GM21423 (cell line): ENCODE measurements around the gene KDELR3.

Source experiments
- ATAC-seq: cut with Tn5 transposase; IDR thresholded peaks from one replicate; pipeline ENCODE4 v1.9.1; 2021; ENCODE audit warnings: mild to moderate bottlenecking, moderate library complexity; ENCODE audit not compliant: unreplicated experiment

KDELR3 gene

DNA sequence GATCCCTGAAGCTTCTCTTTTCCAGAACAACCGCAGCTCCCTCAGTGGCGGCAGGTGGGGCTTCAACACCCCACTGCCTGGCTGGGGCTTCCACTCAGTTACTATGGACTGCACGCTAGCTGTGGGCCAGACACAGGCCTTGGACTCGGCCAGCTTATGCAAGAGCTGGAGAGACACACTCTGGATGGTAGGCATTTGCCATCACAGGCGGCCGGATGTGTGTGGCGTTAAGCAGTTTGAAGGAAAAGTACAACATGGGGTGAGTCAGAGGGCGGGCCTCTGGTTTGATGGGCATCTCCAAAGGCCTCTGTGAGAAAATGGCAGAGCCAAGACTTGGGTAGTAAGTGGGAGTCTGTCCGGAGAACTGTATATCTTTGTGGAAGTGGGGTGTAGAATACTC, 30.5 kb upstream of the KDELR3 start:
- no peak for ATAC-seq

DNA sequence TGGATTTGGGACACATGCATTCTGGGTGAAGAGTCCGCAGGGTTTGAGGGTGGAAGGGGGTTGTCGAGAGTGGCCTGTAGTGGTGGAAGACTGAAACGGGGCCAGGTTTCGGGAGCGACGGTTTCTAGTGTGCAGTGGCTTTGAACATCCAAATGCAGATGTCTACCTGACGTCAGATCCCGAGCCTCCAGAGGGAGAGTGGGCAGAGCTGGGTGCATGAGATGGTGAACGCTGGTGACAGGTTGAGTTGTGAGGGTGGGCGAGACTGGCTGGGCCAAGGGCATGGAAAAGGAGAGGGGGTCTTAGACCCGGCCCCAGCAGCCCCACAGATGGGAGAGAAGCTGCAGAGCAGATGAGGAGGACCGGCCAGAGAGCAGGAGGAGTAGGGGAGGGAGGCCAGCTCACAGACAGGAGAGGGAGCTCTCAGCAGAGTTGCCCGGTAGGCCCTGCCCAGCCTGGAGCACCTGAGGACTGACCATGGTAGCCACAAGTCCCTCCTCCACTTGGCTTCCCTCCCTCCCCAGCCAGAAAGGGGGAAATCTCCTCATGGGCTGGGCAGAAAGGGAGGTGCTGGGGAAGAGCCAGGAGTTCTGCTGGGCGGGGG, 27.0 kb upstream of the KDELR3 start:
- ATAC-seq, result no peak

DNA sequence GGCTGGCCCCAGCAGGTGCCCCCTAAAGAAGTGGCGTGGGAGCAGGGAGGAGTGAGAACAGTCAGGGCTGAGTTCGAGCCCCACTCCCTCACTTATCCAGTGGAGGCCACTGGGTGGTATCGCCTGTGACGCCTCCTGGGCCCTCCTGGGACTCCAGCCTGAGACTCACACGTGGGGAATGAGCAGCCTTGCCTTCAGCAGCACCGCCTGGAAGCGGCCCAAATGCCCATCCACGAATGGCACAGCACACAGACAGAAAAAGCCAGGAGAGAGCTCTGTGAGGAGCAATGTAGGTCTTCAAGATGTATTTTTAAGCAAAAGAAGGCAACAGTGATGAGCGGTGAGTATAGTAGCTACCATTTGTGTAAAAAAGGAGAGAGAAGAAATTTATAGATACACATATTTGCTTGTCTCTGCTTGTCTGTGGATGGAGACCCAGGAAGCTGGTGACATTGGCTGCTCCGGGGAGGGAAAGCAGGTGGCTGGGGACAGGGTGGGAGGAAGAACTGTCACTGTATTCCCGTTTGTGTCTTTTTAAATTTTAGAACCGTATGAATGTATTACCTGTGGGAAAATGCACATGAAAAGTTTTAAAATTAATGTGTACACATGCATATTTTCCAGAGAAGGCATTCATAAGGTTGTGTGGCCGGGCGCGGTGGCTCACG, 26.1 kb upstream of the KDELR3 start:
- ATAC-seq, result no peak

DNA sequence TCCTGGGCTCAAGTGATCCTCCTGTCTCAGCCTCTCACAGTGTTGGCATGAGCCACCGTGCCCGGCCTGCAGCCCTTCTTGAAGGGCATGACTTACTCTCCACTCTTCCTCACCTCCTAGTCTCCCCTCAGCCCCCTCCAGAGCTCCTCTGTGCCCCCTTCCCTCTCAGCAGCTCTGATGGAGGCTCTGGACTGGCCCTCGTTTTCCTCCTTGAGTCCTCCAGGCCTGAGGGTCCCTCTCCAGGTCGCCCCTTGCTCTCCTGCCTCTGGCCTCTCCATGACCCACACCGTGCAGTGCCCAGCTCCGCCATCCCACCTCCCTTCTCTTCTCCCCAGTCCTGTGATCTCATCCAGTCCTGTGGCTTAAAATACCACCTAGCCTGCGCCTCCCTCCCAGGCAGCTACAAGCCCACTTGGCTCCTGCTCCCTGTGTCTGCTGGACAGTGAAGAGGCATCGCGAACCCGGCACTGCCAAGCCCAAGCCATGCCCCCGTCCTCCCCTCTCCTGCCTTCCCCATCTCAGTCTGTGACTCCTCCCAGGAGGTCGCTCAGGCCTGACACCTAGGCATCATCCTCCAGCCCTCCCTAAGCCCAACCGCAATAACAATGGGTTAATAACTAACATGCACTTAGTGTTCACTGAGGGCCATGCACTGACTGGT, 24.8 kb upstream of the KDELR3 start:
- no peak for ATAC-seq

DNA sequence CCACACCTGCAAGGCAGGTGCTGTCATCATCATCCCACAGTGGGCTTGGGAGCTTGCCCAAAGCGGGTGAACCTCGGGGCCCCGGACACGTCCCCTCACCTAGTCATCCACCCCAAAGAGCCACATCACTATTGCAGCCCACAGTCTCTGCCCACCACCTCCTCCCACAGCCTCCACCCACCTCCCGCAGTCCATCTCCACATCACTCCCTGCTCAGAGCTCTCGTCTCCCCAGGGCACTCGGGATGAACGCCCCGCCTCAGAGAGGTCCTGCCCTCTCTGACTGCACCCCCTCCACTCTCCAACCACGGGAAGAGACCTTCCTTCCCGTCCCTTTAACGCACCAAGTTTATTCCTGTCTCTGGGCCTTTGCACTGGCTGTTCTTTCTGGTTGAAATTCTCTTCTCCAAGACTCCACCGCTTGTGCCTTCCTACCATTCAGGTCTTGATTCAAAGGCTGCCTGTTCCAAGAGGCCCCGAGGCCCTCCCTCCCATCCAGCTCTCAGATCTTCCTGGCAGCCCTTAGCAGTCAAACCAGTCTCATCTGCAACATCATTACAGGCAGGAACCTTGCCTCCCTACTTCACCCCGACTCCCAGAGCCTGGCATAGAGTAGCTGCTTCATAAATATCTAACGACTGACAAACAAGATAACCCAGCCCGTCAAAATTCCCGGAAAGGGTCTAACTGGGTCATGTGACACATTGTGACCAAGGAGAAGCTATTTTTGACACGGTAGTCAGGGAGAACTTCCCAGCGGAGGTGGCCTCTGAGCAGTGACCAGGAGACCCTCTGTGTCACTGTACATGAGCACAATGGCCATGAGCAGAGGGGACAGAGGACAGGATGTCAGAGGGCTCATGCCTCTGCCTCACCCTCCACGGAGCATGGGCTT, 24.0 kb upstream of the KDELR3 start:
- ATAC-seq, result no peak

DNA sequence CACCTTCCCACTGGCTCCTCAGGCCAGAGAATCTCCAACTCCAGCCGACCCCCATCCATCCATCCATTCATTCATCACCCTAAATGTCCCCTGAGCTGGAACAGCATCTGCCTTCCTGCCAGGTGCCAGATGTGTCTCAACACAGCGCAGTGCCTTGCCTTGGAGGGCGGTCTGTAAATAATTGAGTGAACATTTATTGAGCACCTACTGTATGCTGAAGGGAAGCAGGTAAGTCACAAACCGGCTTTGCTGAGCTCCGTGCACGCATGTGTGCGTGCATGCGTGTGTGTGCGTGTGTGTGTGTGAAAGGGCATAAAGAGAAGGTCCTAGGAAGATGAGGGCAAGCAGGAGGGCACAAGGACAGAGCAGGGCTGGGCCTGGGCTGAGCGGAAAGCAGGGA, 23.1 kb upstream of the KDELR3 start:
- no peak for ATAC-seq

DNA sequence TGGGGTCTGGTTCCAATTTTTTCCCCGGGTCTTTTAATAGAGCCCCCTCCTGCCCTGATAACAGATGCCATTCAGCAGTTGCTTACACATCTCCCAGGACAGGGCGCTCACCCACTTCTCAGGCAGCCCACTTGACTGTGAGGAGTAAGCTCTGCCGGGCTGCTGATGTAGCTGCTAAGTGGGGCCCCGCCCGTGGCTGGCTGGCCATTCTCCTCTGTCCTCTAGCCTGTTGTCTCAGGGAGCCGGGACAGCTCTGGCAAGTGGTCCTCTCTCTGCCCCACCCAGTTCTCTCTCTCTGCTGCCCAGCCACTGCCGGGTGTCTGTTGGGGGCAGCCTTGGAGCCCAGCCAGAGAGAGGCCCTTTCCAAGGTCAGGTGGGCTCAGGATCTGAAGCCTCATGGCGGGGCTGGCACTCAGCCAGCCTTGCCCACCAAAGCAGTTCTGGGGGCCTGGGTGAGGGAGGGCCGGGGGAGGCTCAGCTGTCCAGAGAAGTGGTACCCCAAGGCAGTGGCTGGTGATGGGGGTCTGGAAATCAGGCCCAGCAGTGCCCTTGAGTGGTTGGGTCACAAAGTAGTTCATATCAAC, 21.8 kb upstream of the KDELR3 start:
- ATAC-seq, result no peak

DNA sequence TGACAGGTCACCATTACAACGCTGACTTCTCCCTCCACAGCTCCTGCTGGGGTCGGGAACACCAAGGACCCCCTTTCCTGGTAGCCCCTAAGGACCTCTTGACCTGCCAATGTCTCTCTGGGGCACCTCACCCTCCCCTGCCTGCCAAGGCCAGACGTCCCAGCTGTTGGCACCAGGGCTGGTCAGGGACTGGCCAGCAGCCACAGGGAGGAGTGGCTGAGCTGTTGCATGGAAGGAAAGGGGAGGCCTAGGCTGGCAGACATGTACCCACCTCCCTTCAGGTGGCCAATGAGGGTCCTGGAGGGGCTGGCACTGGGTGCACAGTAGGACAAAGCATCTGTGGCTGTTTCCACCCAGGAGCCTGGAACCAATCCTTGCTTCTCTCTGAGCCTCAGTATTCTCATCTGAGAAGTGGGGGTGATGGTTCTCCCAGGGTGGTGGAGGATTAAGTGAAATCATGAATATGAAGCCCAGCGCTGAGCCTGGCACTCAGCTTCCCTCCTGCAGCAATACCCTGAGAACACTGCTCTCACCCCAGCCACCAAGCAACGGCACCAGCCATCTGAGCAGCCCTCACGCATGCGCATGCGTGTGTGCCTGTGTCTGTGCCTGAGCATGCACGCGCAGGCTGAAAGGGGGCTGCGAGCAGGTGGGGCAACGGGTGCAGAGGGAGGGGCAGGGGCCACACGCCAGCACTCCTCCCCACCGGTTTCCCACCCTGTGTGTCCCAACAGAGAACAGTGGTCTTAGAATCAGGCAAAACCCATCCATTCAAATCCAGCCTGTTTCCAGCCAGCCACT, 18.8 kb upstream of the KDELR3 start:
- ATAC-seq, result no peak

DNA sequence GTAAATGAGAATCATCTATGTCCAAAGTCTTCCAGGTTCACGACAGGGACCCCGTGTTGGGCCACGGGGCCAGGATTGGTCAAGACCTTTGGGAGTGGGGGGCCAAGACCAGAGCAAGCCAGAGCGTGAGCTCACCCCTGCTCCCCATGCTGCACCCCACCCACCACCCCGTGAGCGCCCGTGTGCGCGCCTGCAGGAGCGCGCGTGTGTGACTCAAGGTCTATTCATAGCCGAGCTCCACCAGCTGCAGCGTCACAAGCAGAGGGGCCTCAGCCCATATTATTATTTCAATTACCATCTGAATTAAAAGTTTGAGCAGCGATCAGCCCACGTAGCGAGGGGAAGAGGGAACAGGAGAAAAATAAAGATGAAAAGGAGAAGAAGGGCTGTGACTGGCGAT, 18.1 kb upstream of the KDELR3 start:
- no peak for ATAC-seq

DNA sequence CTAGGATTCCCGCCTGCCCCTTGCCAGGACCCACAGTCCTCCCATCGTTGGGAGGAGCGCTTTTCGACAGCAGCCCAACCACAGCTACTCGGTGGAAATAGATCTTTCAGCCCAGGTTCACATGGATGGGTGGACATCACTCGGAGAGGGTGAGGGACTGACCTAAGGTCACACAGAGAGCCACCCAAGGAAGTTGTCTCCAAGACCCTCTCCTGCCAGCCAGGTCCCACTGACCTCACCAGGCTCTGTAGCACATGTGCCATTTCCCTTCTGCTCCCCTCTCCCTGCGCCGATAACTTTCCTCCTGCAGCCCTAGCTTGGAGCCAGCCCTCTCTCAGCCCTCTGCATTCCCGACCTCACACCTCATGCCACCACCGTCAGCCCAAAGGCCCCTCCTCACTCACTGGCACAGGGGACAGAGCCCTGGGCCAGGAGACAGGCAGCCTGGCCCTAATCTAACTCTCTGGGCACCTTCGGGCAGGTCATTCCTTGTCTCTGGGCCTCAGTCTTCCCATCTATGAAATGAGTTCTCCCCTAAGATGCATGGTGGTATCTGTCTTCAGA, 17.6 kb upstream of the KDELR3 start:
- ATAC-seq, result no peak

DNA sequence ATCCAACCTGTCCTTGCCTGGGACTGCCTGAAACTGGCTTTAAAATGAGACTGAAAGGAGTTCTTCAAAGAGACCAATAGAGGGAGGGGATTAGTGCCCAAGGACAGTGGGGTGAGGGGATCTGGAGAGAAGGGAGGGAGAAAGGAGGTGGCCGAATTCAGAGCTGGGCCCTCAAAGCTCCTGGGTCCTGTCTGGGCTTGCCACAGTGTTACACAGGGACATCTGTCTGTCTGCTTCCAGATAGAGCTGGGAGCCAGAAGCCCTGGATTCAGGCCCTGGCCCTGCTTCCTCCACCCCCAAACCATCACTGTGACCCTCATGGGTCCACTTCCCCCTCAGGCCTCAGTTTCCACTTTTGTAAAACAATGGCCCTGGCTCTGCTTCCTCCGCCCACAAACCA, 16.5 kb upstream of the KDELR3 start:
- ATAC-seq, result no peak

DNA sequence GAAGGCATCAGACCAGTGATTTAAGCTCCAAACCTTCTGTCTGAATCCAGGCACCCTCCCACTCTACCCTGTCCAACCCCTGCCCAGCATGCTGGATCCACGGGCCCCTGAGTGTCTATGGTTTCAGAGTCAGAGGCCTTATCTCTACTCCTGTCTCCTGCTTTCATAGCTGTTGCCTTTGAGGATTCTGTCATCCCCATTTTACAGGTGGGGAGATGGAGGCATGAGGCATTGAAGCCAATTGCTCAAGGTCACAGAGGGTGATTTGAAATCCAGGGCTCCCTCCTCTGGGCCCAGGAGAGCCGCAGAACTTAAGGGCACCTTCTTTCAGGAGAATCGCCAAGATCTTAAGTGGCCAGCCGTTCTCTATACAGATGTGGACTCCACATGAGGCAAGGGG, 16.0 kb upstream of the KDELR3 start:
- ATAC-seq, result no peak

DNA sequence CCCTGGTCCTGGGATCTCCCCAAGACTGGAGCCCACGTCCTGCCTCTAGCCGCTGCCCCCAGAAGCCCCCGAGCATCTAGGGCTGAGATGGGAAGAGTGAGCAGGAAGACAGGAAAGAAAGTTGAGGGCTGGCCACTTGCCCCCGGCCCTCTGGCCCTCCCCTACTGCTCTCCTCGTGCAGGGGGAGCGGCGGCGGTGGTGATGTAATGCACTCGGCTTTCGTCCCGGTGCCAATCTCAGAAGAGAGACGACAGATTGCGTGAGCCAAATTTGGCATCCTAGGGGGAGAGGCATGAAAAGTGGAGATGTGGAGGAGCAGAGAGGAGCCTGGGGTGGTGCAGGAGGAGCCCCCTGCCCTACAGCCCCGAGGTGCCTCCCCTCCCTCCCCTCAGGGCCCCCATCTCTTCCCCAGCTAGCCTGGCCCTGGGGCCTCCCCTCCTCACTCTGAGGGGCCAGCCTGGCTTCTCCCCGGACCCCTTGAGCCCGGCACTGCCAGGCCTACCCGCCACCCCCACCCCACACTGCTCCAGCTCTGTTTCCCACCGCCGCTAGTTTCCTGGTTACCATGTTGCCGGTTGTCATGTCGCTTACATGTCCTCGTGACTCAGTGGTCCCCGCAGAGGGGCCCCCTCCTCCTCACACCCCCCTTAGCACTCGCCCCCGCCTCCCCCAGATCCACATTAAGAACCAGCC, 15.4 kb upstream of the KDELR3 start:
- ATAC-seq, result no peak

DNA sequence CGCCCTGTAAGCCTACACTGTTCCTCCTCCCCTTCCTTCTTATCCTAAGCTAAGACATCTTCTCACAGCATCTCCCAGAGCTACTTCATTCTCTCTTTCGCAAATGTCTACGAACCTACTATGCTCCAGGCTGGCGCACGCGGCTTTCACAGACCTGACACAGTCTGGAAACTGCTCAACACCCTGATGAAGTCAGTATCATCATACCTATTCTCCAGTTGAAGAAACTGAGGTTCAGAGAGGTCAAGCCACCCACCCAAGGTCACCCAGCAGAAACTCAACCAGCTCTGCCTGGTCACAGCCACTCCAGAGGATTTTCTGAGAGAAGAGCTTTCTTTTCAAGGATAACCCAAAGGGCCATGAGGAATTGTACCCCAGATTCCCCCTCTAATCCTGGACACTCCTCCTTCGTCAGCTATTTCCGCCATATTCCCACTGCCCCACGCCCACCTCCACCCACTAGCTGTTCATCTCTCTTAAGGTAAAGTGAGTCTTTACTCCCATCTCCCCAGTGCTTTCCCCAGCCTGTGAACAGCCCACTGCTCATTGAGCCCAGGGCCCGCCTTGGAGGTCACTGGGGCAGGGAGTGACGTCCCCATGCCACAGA, 14.7 kb upstream of the KDELR3 start:
- no peak for ATAC-seq

DNA sequence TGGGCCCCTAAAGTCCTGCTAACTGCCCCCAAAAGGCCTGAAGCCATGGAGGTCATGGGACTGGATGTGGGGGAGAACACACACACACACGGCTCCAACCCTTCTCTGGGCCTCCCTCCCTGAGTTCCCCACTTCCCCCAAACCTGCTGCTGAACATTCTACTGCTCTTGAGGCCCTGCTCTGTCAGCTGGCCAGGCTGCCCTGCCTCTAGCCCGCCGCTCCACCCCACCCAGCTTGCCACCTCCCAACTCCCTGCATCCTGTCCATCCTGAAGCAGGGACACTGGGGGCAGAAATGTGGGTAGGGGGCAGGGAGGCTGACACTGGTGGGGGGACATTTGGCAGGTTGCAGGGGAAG, 13.9 kb upstream of the KDELR3 start:
- no peak for ATAC-seq

DNA sequence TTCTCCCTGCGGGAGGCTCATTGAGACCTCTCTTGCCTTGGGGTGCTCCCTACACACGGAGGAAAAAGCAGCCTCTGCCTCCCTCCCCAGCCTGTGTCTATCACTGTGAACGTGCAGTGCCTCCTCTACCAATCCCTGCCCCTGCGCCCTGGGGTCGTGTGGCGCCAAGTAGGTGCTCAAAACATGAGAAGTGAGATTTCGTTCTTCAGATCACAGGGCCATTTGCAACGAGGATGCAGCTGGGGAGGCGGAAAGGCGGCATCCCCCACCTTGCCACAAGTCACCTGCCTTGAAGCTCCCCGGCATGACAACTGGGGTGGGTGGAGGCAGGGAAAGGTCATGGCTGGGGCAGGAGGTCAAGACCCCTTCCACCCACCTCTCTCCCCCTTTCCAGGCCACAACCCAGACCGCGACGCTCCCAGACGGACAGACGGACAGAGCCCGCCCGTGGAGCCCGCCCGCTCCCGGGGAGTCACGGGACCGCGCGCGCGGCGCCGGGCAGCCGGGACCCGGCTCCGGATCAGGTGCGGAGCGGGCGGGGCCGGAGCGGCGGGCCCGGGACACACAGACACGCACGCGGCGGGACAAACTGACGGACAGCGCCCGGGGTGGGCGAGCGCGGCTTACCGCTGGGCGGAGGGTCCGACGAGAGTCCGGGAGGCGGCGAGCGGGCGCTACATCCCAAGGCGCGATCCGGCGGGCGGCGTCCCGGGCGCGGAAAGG, 13.4 kb upstream of the KDELR3 start:
- ATAC-seq, result no peak

DNA sequence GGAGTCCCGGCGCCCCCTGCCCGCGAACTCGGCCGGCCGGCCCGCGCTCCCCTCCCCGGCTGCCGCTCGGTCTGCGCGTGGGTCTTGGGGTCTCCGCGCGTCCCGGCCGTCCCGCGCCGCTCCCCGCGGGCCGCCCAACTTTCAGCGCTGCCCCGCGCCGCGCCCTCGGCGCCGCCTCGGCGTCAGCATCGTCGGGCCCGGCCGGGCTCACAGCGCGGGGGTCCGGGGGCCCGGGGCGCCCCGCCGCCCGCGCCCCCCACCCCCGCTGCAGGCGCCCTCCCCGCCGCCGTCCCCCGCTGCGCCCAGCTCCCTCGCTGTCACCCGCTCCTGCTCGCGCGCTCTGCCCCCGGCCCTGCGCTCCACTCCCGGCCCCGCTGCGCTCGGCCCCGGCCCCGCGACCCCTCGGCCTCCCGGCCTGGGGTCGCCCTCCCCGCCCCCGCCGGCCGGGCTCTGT, 12.8 kb upstream of the KDELR3 start, which contains the start of gene KCNJ4:
Gene KCNJ4, minus strand, starts transcription at position 124 of the 454 bp plus-strand sequence. CDS start 27,067 bp downstream, outside the sequence.
- ATAC-seq, result no peak
